ENCODE data around the gene RNF225.

- TF ChIP-seq POLR2A (IDR thresholded peaks at IDR 0.05) (no peak), CTCF (IDR thresholded peaks at IDR 0.05) (no peak)
Measured at GRCh38 chr19:58355215-58355796, 40.1 kb upstream of the RNF225 start.
